Fibroblast of skin of right quadriceps (primary cell): Measurements from ENCODE around the gene MAST4.

Experiments
- DNase-seq: peaks from one replicate; pipeline ENCODE4 v3.0.0-alpha.2; 2013

The MAST4 gene

GRCh38 chr5:66882606-66883227 lies 286.5 kb downstream of the MAST4 start:
- DNase-seq, result no peak

- no peak for DNase-seq
Measured at GRCh38 chr5:66884564-66885243, 288.5 kb downstream of the MAST4 start.

GRCh38 chr5:66886941-66887340 lies 290.7 kb downstream of the MAST4 start:
- DNase-seq, result no peak

- no peak for DNase-seq
Measured at GRCh38 chr5:66888613-66889012, 292.4 kb downstream of the MAST4 start.

GRCh38 chr5:66889056-66889455 lies 292.9 kb downstream of the MAST4 start:
- DNase-seq, result no peak

GRCh38 chr5:66889524-66889923 lies 293.3 kb downstream of the MAST4 start:
- no peak for DNase-seq

- peak; percentile 14 for DNase-seq
Measured at GRCh38 chr5:66891184-66891925, 295.2 kb downstream of the MAST4 start.

GRCh38 chr5:66892716-66893115 lies 296.5 kb downstream of the MAST4 start:
- no peak for DNase-seq

GRCh38 chr5:66894480-66895240 lies 298.5 kb downstream of the MAST4 start:
- DNase-seq, result no peak

- DNase-seq, result no peak
Measured at GRCh38 chr5:66896171-66896570, 300.0 kb downstream of the MAST4 start.

- DNase-seq, result no peak
Measured at GRCh38 chr5:66897356-66897755, 301.2 kb downstream of the MAST4 start.

- no peak for DNase-seq
Measured at GRCh38 chr5:66898241-66898995, 302.2 kb downstream of the MAST4 start.

- DNase-seq, result no peak
Measured at GRCh38 chr5:66903218-66903617, 307.0 kb downstream of the MAST4 start.

- no peak for DNase-seq
Measured at GRCh38 chr5:66903709-66904108, 307.5 kb downstream of the MAST4 start.

- no peak for DNase-seq
Measured at GRCh38 chr5:66904189-66904588, 308.0 kb downstream of the MAST4 start.

GRCh38 chr5:66906021-66906420 lies 309.8 kb downstream of the MAST4 start:
- DNase-seq, result no peak

- DNase-seq, result no peak
Measured at GRCh38 chr5:66908230-66908629, 312.0 kb downstream of the MAST4 start.

GRCh38 chr5:66909364-66909763 lies 313.2 kb downstream of the MAST4 start:
- DNase-seq, result no peak

GRCh38 chr5:66912787-66913186 lies 316.6 kb downstream of the MAST4 start:
- DNase-seq, result no peak

GRCh38 chr5:66915531-66915930 lies 319.3 kb downstream of the MAST4 start:
- no peak for DNase-seq

GRCh38 chr5:66922881-66923280 lies 326.7 kb downstream of the MAST4 start:
- no peak for DNase-seq

- DNase-seq, result no peak
Measured at GRCh38 chr5:66923457-66923856, 327.3 kb downstream of the MAST4 start.

- no peak for DNase-seq
Measured at GRCh38 chr5:66923922-66924321, 327.7 kb downstream of the MAST4 start.
